Activated naive CD8-positive, alpha-beta T cell treated with anti-CD3 and anti-CD28 coated beads, Interleukin-2, amount 50 U/mL, for 24 hours (primary cell): Measurements from ENCODE around the gene DENND2D.

Experiments used
- ATAC-seq: fragments of 150-1000 bp; cut with Tn5 transposase; one replicate; pipeline ENCODE4 v1.10.0; 2021
- DNase-seq: peaks from one replicate; pipeline ENCODE4 v3.0.0; 2021
- H3K27ac Mint-ChIP-seq: one replicate; pipeline ENCODE4 v1.8.0; 2021; ENCODE audit warnings: mild to moderate bottlenecking, mixed read lengths
- H3K27me3 Mint-ChIP-seq: one replicate; pipeline ENCODE4 v1.8.0; 2021; ENCODE audit warnings: mixed read lengths
- H3K36me3 Mint-ChIP-seq: one replicate; pipeline ENCODE4 v1.8.0; 2021; ENCODE audit warnings: low read depth, mixed read lengths
- H3K4me1 Mint-ChIP-seq: one replicate; pipeline ENCODE4 v1.8.0; 2021; ENCODE audit warnings: mixed read lengths
- H3K4me3 Mint-ChIP-seq: one replicate; pipeline ENCODE4 v1.8.0; 2021; ENCODE audit warnings: mild to moderate bottlenecking, moderate library complexity, mixed read lengths
- H3K9me3 Mint-ChIP-seq: one replicate; pipeline ENCODE4 v1.8.0; 2021; ENCODE audit warnings: mixed read lengths

DENND2D gene

GRCh38 chr1:111184663-111185062 is 15.8 kb downstream of the DENND2D start:
- peak overlapping the region; percentile 53 for H3K27ac Mint-ChIP-seq
- no peaks in the 10 kb centered on the region for H3K27me3 Mint-ChIP-seq
- no peak for DNase-seq
- peaks cover 53% of the 10 kb centered on the region for H3K4me1 Mint-ChIP-seq
- peaks cover 78% of the 10 kb centered on the region for H3K36me3 Mint-ChIP-seq
- H3K9me3 Mint-ChIP-seq = no peaks in the 10 kb centered on the region
- no peak for ATAC-seq
- H3K4me3 Mint-ChIP-seq = no peak overlapping the region

DNA sequence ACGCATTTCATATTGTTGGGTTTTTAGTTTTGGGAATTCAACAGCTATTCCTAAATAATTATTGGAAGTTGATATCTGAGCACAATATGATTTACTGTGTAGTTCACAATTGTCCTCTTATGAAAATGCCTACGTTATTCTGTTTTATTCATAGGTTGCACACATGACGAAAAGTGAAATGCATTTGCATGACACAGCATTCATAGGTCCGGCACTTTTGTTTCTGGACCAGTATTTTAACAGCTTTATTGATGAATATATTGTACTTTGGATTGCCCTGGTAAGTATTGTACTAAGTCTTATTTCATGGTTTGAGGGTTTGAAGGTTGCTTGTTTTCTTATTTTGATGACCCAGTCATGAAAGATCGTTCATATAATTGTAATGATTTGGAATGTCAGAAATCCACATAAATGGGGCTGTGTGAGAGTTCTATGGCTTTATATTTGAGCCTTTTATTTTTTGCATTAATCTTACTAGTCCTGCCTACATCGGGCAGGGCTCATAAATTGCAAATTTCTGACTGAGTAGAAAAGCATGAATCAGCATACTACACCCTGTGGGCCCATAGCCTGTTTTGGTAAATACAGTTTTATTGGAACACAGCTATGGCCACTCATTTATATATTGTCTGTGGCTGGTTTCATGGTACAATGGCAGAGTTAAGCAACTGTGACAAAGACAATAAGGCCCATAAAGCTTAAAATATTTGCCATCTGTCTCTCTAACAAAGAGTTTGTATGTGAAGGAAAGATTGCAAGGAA is 17.0 kb downstream of the DENND2D start:
- H3K36me3 Mint-ChIP-seq = peaks cover 74% of the 10 kb centered on the region
- H3K27me3 Mint-ChIP-seq = no peaks in the 10 kb centered on the region
- H3K9me3 Mint-ChIP-seq = no peaks in the 10 kb centered on the region
- peaks cover 48% of the 10 kb centered on the region for H3K4me1 Mint-ChIP-seq
- ATAC-seq (peak; percentile 33), DNase-seq (no peak)
- peak overlapping the region; percentile 53 for H3K27ac Mint-ChIP-seq
- H3K4me3 Mint-ChIP-seq = no peak overlapping the region

DNA sequence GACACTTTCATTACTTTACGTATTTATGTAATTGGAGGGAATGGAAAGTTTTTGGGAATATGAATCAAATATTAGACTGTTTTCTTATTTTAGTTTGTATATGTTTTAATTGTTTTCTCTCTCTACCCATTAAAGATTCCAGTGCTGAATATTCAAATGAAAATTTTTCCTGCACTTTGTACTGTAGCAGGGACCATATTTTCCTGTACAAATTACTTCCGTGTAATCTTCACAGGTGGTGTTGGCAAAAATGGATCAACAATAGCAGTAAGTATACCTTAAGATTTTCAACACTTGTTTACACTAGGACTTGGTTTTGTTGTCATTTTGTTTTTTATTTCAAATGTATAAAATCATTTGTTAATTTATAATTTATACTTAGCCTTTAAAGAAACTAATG is 18.4 kb downstream of the DENND2D start:
- H3K36me3 Mint-ChIP-seq = peaks cover 63% of the 10 kb centered on the region
- H3K4me3 Mint-ChIP-seq = no peak overlapping the region
- no peak overlapping the region for H3K27ac Mint-ChIP-seq
- no peaks in the 10 kb centered on the region for H3K9me3 Mint-ChIP-seq
- ATAC-seq (no peak), DNase-seq (no peak)
- peaks cover 38% of the 10 kb centered on the region for H3K4me1 Mint-ChIP-seq
- H3K27me3 Mint-ChIP-seq = no peaks in the 10 kb centered on the region

- Mint-ChIP-seq H3K27me3 (no peaks in the 10 kb centered on the region), H3K9me3 (no peaks in the 10 kb centered on the region), H3K4me1 (peaks cover 27% of the 10 kb centered on the region), H3K27ac (peak overlapping the region; percentile 27), H3K4me3 (no peak overlapping the region), H3K36me3 (peaks cover 50% of the 10 kb centered on the region)
- ATAC-seq = no peak
- DNase-seq = no peak
Measured at GRCh38 chr1:111179968-111180533, 20.4 kb downstream of the DENND2D start.

DNA sequence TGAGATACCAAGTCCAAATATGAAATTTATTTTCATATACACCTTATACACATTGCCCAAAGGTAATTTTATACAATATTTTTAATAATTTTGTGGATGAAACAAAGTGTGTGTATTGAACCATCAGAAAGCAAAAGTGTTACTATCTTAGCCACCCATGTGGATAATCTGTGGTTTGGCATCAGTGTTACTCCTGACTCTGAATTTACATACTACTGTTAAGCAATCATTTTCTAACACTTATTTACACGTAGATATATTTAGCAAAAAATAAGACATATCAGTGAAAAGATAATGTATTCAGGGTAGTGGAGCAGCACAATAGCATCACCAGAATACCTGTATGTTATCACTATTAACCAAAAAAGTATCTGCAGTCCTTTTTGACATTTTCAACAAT is 23.8 kb downstream of the DENND2D start:
- Mint-ChIP-seq H3K4me1 (peaks cover 22% of the 10 kb centered on the region), H3K9me3 (no peaks in the 10 kb centered on the region)

GRCh38 chr1:111175349-111175748 is 25.1 kb downstream of the DENND2D start:
- no peak overlapping the region for H3K27ac Mint-ChIP-seq
- ATAC-seq (no peak), DNase-seq (no peak)
- H3K9me3 Mint-ChIP-seq = no peaks in the 10 kb centered on the region
- no peak overlapping the region for H3K4me3 Mint-ChIP-seq
- H3K4me1 Mint-ChIP-seq = peaks cover 22% of the 10 kb centered on the region
- H3K36me3 Mint-ChIP-seq = peaks cover 39% of the 10 kb centered on the region
- no peaks in the 10 kb centered on the region for H3K27me3 Mint-ChIP-seq

More for the DNA sequence above, 23.8 kb downstream of the DENND2D start:
- H3K27ac Mint-ChIP-seq = no peak overlapping the region
- no peak for DNase-seq
- H3K36me3 Mint-ChIP-seq = peaks cover 45% of the 10 kb centered on the region
- H3K4me3 Mint-ChIP-seq = no peak overlapping the region
- no peak for ATAC-seq
- H3K27me3 Mint-ChIP-seq = no peaks in the 10 kb centered on the region

GRCh38 chr1:111174070-111174469 is 26.4 kb downstream of the DENND2D start:
- H3K4me1 Mint-ChIP-seq = peaks cover 15% of the 10 kb centered on the region
- no peak for DNase-seq
- peaks cover 31% of the 10 kb centered on the region for H3K36me3 Mint-ChIP-seq

DNA sequence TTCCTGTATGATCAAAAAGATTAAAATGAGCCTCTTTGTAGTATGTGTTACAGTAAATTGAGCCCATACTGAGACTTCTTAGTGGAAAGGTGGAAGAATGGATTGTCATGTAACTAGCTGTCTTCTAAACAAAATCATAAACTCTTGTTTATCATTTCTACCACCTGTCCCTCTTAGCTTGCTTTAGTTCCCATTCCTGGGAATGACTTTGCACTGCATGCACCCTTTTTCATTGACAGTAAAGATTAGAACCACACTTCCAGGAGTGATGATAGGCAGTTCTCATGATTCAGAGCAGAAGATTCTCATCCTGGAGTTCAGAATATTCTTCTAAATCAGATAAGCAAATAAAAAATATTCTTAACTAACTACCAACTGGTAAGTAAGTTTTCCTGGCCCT is 28.0 kb downstream of the DENND2D start:
- no peak for ATAC-seq
- no peak overlapping the region for H3K27ac Mint-ChIP-seq
- no peaks in the 10 kb centered on the region for H3K9me3 Mint-ChIP-seq

More at GRCh38 chr1:111174070-111174469, 26.4 kb downstream of the DENND2D start:
- Mint-ChIP-seq H3K4me3 (no peak overlapping the region), H3K27ac (no peak overlapping the region), H3K9me3 (no peaks in the 10 kb centered on the region), H3K27me3 (no peaks in the 10 kb centered on the region)
- ATAC-seq = no peak

GRCh38 chr1:111164151-111164550 is 36.3 kb downstream of the DENND2D start:
- Mint-ChIP-seq H3K4me1 (peaks cover 1% of the 10 kb centered on the region), H3K27me3 (no peaks in the 10 kb centered on the region), H3K27ac (no peak overlapping the region), H3K36me3 (peaks cover 22% of the 10 kb centered on the region), H3K4me3 (no peak overlapping the region), H3K9me3 (no peaks in the 10 kb centered on the region)
- ATAC-seq (no peak), DNase-seq (no peak)

More for the DNA sequence above, 28.0 kb downstream of the DENND2D start:
- Mint-ChIP-seq H3K27me3 (no peaks in the 10 kb centered on the region), H3K4me1 (peaks cover 15% of the 10 kb centered on the region), H3K36me3 (peaks cover 34% of the 10 kb centered on the region), H3K4me3 (no peak overlapping the region)
- DNase-seq = no peak

GRCh38 chr1:111163363-111163762 is 37.1 kb downstream of the DENND2D start:
- Mint-ChIP-seq H3K27me3 (no peaks in the 10 kb centered on the region), H3K4me3 (no peak overlapping the region), H3K9me3 (no peaks in the 10 kb centered on the region), H3K4me1 (peaks cover 3% of the 10 kb centered on the region), H3K27ac (no peak overlapping the region), H3K36me3 (peaks cover 25% of the 10 kb centered on the region)
- ATAC-seq (no peak), DNase-seq (no peak)

DNA sequence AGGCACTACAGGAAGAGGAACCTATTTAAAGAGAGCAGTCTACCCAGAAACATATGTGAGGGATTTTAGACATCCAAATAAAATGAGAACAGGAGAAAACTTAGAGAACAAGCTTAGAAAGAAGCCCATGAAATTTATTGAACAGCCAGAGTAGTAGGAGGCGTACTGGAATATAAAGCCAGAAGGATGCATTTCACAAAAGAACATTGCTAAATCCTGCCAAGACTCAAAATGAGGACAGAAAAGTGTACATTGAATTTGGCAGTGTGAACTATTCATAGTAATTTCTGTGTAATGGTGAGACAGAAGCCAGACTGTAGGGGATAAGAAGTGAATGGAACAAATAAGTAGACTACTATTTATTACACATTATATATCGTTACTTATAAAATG is 38.0 kb downstream of the DENND2D start:
- DNase-seq (no peak), ATAC-seq (no peak)
- Mint-ChIP-seq H3K36me3 (peaks cover 21% of the 10 kb centered on the region), H3K27me3 (no peaks in the 10 kb centered on the region), H3K4me3 (no peak overlapping the region), H3K27ac (no peak overlapping the region), H3K4me1 (peaks cover 3% of the 10 kb centered on the region), H3K9me3 (no peaks in the 10 kb centered on the region)

DNA sequence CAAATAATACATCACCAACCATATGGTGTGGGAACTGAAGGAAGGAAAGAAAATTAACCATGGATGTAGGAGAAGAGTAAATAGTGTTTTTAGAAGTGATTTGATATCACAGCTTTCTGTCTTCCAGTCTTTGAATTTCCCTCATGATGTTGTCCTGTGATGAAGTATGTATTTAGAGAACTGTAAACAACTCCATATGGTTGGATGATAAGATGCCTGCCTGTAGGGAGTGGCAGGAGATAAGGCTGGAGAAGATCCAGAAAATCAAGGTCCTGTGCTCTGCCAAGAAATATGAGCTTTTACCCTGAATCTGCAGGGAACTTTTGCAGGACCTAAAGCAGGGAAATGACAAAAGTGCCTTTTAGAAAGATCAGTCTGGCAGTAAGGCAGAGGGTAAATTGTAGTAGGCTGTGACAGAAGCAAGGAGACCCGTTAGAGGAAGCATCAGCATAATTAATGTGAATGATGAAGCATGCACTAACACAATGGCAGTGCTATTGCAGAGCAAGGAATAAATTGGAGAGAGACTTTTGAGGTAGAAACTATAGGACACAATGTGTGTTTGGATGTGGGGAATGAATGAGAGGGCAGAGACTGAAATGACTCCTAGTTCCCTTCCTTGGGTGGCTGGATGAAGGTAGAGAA is 38.5 kb downstream of the DENND2D start:
- ATAC-seq (no peak), DNase-seq (no peak)
- no peaks in the 10 kb centered on the region for H3K27me3 Mint-ChIP-seq
- H3K4me1 Mint-ChIP-seq = peaks cover 3% of the 10 kb centered on the region
- H3K27ac Mint-ChIP-seq = no peak overlapping the region
- H3K9me3 Mint-ChIP-seq = no peaks in the 10 kb centered on the region
- H3K4me3 Mint-ChIP-seq = no peak overlapping the region
- H3K36me3 Mint-ChIP-seq = peaks cover 21% of the 10 kb centered on the region

DNA sequence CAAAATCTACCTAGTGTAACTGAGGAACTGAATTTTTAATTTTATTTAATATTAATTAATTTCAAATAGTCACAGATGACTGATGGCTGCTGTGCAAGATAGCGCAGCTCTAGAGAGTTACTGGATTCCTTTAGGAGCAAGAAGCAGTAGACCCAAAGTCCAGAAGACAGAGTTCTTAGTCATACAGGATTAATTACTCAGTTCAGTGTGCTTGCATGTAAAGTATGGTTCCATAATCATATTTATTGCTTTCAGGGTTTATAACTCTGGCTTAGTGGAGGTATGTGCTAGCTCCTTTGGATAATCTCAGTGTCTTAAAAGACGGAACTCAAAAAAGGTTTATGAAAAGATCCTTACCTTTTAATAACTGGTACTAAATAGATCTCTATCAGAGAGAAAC is 43.0 kb downstream of the DENND2D start:
- no peak overlapping the region for H3K4me3 Mint-ChIP-seq
- ATAC-seq = no peak
- H3K27ac Mint-ChIP-seq = no peak overlapping the region
- H3K27me3 Mint-ChIP-seq = no peaks in the 10 kb centered on the region
- H3K4me1 Mint-ChIP-seq = peaks cover 33% of the 10 kb centered on the region
- H3K9me3 Mint-ChIP-seq = no peaks in the 10 kb centered on the region
- no peak for DNase-seq
- peaks cover 48% of the 10 kb centered on the region for H3K36me3 Mint-ChIP-seq

DNA sequence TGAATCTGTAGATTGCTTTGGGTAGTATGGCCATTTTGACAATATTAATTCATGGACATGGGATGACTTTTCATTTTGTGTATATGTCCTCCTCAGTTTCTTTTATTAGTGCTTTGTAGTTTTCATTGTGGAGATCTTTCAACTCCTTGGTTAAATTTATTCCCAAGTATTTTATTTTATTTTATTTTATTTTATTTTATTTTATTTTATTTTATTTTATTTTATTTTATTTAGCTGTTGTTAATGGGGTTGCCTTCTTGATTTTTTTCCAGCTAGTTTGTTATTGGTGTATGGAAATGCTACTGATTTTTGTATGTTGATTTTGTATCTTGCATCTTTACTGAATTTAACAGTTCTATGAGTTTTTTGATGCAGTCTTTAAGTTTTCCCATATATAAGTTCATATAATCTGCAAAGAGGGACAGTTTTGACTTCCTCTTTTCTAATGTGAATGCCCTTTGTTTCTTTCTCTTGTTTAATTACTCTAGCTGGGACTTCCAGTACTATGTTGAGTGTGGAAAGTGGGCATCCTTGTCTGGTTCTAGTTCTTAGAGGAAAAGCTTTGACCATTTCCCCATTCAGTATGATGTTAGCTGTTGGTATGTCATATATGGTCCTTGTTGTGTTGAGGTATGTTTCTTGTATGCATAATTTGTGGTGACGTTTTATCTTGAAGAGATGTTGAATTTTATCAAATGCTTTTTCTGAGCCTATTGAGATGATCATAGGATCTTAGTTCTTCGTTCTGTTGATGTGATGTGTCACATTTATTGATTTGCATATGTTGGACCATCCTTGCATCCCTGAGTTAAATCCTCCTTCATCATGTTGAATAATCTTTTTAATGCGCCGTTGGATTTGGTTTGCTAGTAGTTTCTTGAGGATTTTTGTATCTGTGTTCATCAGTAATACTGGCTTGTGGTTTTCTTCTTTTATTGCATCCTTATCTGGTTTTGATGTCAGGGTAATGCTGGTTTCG is 46.1 kb downstream of the DENND2D start:
- no peak for DNase-seq
- Mint-ChIP-seq H3K27me3 (no peaks in the 10 kb centered on the region), H3K27ac (no peak overlapping the region), H3K4me1 (peaks cover 59% of the 10 kb centered on the region), H3K4me3 (no peak overlapping the region), H3K36me3 (peaks cover 69% of the 10 kb centered on the region), H3K9me3 (no peaks in the 10 kb centered on the region)
- ATAC-seq = no peak
